ENCODE measurements around the gene PIGP. TPM values are rescaled to one million over a fixed set of nuclear protein-coding genes. Genes with fewer than 3 reads are reported as not detected.
A peak's percentile ranks its signal among the peaks of the same experiment; 100 is the strongest.

The PIGP gene
- total and polyA plus RNA-seq, 9 of the 15 experiments (the other 6 are each of a cell fraction or from before 2014, with no cell fraction given): 18.3 to 122 (median 35.6) TPM

DNA sequence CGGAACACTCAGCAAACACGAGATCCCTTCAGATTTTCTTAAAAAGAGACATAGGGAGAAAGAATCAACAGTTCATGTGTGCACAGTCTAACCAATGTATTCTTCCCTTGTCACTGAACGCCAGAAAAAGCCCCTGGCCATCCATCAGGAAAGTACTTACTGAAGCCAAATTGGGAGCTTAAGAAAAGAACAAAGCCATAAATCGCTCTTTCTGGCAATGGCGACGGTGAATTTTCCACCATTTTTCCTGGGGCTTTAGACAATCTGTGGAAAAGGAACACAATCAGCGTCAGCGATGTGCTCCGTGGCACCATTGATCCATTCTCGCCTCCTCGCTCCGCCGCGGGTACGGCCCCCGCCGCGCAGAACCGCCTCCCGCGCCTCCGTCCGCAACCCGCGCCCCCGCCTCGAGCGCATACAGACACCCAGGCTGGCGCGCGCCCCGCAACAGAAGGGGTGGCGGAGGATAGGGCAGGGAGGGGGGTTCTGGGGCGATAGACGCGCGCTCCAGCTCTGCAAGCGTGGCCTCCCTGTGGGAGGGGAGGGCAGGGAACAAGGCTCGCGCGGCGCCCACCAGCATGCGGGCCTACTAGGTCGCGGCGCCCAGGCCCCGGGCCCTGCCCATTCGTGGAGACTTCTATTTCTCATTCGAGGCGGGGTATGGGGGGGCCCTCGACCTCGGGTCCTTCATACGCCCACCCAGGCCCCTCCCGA is 440 bp downstream of the PIGP start (continued):
- TF ChIP-seq, protein P1, sequence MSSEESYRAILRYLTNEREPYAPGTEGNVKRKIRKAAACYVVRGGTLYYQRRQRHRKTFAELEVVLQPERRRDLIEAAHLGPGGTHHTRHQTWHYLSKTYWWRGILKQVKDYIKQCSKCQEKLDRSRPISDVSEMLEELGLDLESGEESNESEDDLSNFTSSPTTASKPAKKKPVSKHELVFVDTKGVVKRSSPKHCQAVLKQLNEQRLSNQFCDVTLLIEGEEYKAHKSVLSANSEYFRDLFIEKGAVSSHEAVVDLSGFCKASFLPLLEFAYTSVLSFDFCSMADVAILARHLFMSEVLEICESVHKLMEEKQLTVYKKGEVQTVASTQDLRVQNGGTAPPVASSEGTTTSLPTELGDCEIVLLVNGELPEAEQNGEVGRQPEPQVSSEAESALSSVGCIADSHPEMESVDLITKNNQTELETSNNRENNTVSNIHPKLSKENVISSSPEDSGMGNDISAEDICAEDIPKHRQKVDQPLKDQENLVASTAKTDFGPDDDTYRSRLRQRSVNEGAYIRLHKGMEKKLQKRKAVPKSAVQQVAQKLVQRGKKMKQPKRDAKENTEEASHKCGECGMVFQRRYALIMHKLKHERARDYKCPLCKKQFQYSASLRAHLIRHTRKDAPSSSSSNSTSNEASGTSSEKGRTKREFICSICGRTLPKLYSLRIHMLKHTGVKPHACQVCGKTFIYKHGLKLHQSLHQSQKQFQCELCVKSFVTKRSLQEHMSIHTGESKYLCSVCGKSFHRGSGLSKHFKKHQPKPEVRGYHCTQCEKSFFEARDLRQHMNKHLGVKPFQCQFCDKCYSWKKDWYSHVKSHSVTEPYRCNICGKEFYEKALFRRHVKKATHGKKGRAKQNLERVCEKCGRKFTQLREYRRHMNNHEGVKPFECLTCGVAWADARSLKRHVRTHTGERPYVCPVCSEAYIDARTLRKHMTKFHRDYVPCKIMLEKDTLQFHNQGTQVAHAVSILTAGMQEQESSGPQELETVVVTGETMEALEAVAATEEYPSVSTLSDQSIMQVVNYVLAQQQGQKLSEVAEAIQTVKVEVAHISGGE (CRISPR knock-in tag; IDR thresholded peaks at IDR 0.05): 0 out of 6 replicates have a peak, but pooled peaks of 1 of the 3 experiments have one; percentile 53
- TF ChIP-seq ZNF274 (IDR thresholded peaks at IDR 0.05; ENCODE audit: borderline replicate concordance, low read depth, low read length): no peak
- TF ChIP-seq NELFE (IDR thresholded peaks at IDR 0.05; ENCODE audit: insufficient read depth, insufficient read length): no peak
- no peak for TF ChIP-seq GATA2 (CRISPR knock-in tag; IDR thresholded peaks at IDR 0.05)
- no peak for TF ChIP-seq JUNB (CRISPR knock-in tag; conservative IDR thresholded peaks at IDR 0.05)
- no peak for TF ChIP-seq TRIM28 (IDR thresholded peaks at IDR 0.05)
- TF ChIP-seq ZNF133 (CRISPR knock-in tag; IDR thresholded peaks at IDR 0.05): no peak
- TF ChIP-seq ZNF707 (CRISPR knock-in tag; conservative IDR thresholded peaks at IDR 0.05): no peak
- 0 out of 2 replicates have a peak, but pooled peaks have one; percentile 65 for TF ChIP-seq ZNF224 (CRISPR knock-in tag; IDR thresholded peaks at IDR 0.05)
- TF ChIP-seq HDAC6 (IDR thresholded peaks at IDR 0.05; ENCODE audit: low read depth, low read length): no peak
- no peak for TF ChIP-seq RBM17 (IDR thresholded peaks at IDR 0.05; ENCODE audit: borderline replicate concordance, low read depth, low read length)
- TF ChIP-seq KDM5B (IDR thresholded peaks at IDR 0.05; ENCODE audit: insufficient replicate concordance, low read depth, low read length): peak; percentile 30
- no peak for TF ChIP-seq MAFK (IDR thresholded peaks at IDR 0.05; ENCODE audit: low read length)
- TF ChIP-seq NUFIP1 (IDR thresholded peaks at IDR 0.05; ENCODE audit: partially characterized antibody): no peak
- TF ChIP-seq, protein P2, sequence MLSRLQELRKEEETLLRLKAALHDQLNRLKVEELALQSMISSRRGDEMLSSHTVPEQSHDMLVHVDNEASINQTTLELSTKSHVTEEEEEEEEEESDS (CRISPR knock-in tag; IDR thresholded peaks at IDR 0.05): no peak
- no peak for TF ChIP-seq ZNF140 (CRISPR knock-in tag; IDR thresholded peaks at IDR 0.05)
- TF ChIP-seq MCM7 (IDR thresholded peaks at IDR 0.05): no peak
- TF ChIP-seq MBD2 (IDR thresholded peaks at IDR 0.05; ENCODE audit: borderline replicate concordance, low read depth): peak; percentile 2; the same call in 1 of the 2 replicates
- TF ChIP-seq, protein P3, sequence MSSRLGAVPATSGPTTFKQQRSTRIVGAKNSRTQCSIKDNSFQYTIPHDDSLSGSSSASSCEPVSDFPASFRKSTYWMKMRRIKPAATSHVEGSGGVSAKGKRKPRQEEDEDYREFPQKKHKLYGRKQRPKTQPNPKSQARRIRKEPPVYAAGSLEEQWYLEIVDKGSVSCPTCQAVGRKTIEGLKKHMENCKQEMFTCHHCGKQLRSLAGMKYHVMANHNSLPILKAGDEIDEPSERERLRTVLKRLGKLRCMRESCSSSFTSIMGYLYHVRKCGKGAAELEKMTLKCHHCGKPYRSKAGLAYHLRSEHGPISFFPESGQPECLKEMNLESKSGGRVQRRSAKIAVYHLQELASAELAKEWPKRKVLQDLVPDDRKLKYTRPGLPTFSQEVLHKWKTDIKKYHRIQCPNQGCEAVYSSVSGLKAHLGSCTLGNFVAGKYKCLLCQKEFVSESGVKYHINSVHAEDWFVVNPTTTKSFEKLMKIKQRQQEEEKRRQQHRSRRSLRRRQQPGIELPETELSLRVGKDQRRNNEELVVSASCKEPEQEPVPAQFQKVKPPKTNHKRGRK (tag; IDR thresholded peaks at IDR 0.05): no peak
- TF ChIP-seq CC2D1A (IDR thresholded peaks at IDR 0.05): no peak
- peak; percentile 13; the same call in 1 of the 2 replicates for TF ChIP-seq ZEB2 (IDR thresholded peaks at IDR 0.05)
- no peak for TF ChIP-seq IRF2 (CRISPR knock-in tag; IDR thresholded peaks at IDR 0.05)
- TF ChIP-seq TEAD4 (IDR thresholded peaks at IDR 0.05; ENCODE audit: low read length): no peak; the same call in 1 of the 2 replicates
- 0 out of 2 replicates have a peak, but pooled peaks have one; percentile 75 for TF ChIP-seq TEAD4 (CRISPR knock-in tag; IDR thresholded peaks at IDR 0.05; ENCODE audit: borderline replicate concordance)
- TF ChIP-seq HMG20B (CRISPR knock-in tag; IDR thresholded peaks at IDR 0.05): no peak

All from K562 (cell line).